ENCODE results near the gene SDCCAG8.

- TF ChIP-seq SP1 (IDR thresholded peaks at IDR 0.05) (no peak), FOXM1 (IDR thresholded peaks at IDR 0.05; ENCODE audit: borderline replicate concordance) (no peak), SUZ12 (IDR thresholded peaks at IDR 0.05) (no peak), FOXK2 (IDR thresholded peaks at IDR 0.05) (no peak), HDGF (IDR thresholded peaks at IDR 0.05; ENCODE audit: borderline replicate concordance) (no peak), TARDBP (IDR thresholded peaks at IDR 0.05) (no peak), NFRKB (IDR thresholded peaks at IDR 0.05) (no peak), BHLHE40 (IDR thresholded peaks at IDR 0.05; ENCODE audit: borderline replicate concordance) (no peak), ZNF384 (IDR thresholded peaks at IDR 0.05) (no peak), FOXA1 (IDR thresholded peaks at IDR 0.05) (no peak), ARNT (IDR thresholded peaks at IDR 0.05) (no peak), CTBP1 (IDR thresholded peaks at IDR 0.05; ENCODE audit: borderline replicate concordance) (no peak)
- TF ChIP-seq, protein P1, sequence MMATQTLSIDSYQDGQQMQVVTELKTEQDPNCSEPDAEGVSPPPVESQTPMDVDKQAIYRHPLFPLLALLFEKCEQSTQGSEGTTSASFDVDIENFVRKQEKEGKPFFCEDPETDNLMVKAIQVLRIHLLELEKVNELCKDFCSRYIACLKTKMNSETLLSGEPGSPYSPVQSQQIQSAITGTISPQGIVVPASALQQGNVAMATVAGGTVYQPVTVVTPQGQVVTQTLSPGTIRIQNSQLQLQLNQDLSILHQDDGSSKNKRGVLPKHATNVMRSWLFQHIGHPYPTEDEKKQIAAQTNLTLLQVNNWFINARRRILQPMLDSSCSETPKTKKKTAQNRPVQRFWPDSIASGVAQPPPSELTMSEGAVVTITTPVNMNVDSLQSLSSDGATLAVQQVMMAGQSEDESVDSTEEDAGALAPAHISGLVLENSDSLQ (IDR thresholded peaks at IDR 0.05) = no peak
Observed at GRCh38 chr1:243420016-243420945, 164.4 kb downstream of the SDCCAG8 start.
